Small intestine (tissue), 16 donors: ENCODE measurements around the gene PSMC3IP. TPM values are rescaled to one million over a fixed set of nuclear protein-coding genes. Genes with fewer than 3 reads are reported as not detected.
"Not testable (repeated sequence)": the region's sequence is repeated elsewhere in the genome, so short reads cannot be mapped to it uniquely, and the experiment has no call there.

ENCODE experiments used
- DNase-seq, 2 donors: peaks; one replicate each; pipeline versions ENCODE4 v3.0.0 to v3.0.0-alpha.2; 2013
- FAIRE-seq: peaks from 2 replicates; lab custom pipeline; 2012; peaks lifted over from hg19 to GRCh38; lab: Jason Lieb, UNC
- H3K27ac ChIP-seq, 3 donors: one replicate each; pipeline ENCODE4 v1.5.1; 2013; ENCODE audit warnings: low read length in 2 of 3, mild to moderate bottlenecking in 2 of 3, control low read depth in 1 of 3, inconsistent platforms in 1 of 3, low read depth in 1 of 3, moderate library complexity in 1 of 3
- H3K27me3 ChIP-seq, 3 donors: one replicate each; pipeline ENCODE4 v1.6.1; 2013; ENCODE audit warnings: low read length in 3 of 3, inconsistent platforms in 1 of 3; ENCODE audit not compliant: control insufficient read depth in 3 of 3, insufficient read depth in 3 of 3
- H3K36me3 ChIP-seq, 3 donors: one replicate each; pipeline ENCODE4 v1.6.1; 2013; ENCODE audit warnings: low read length in 3 of 3, inconsistent platforms in 1 of 3, low read depth in 1 of 3, mild to moderate bottlenecking in 1 of 3, moderate library complexity in 1 of 3; ENCODE audit not compliant: control insufficient read depth in 3 of 3, insufficient read depth in 2 of 3
- H3K4me1 ChIP-seq, 3 donors: one replicate each; pipeline ENCODE4 v1.6.1; 2013; ENCODE audit warnings: low read length in 2 of 3, inconsistent platforms in 1 of 3, low read depth in 1 of 3, mild to moderate bottlenecking in 1 of 3, moderate library complexity in 1 of 3; ENCODE audit not compliant: control insufficient read depth in 3 of 3, insufficient read depth in 2 of 3
- H3K4me3 ChIP-seq, 3 donors: one replicate each; pipeline ENCODE4 v1.5.1; 2013; ENCODE audit warnings: low read length in 3 of 3, control low read depth in 1 of 3, inconsistent platforms in 1 of 3, low read depth in 1 of 3, mild to moderate bottlenecking in 1 of 3, moderate library complexity in 1 of 3
- H3K9me3 ChIP-seq, 2 donors: one replicate each; pipeline ENCODE4 v1.6.1; 2013; ENCODE audit warnings: low read depth in 1 of 2, low read length in 1 of 2; ENCODE audit not compliant: control insufficient read depth in 2 of 2, insufficient read depth in 1 of 2
- WGBS, 3 donors: extraction: QIAGEN DNeasy Blood & Tissue Kit; methylation state at CpG; one replicate each; pipeline ENCODE4 v1.1.7; 2013; 5-methylcytosine and 5-hydroxymethylcytosine counted together
- long read RNA-seq, 10 donors: transcript quantifications; one replicate each; lab custom pipeline, GENCODE V29; 2026
- polyA plus RNA-seq, 4 donors: library from polyadenylated mRNA; stranded (reverse) in 3 of 4; unstranded in 1 of 4; fragments of 200-250 nt in 3 of 4; fragments of 120-200 nt in 1 of 4; gene quantifications; one replicate each; pipeline versions ENCODE4 v1.2.1 to v1.2.3, GENCODE V29; 2013
- donor health status: healthy with polysubstance abuse.
- donor health status: control.
- donor health status: control.
- donor health status: Bipolar disorder and iron deficiency.
- donor health status: healthy.

The PSMC3IP gene
- 1 to 10 TPM in 3 of 4 donors, under 1 TPM in 1; 0.89 to 5.7 (median 3.5) TPM for polyA plus RNA-seq
- long read RNA-seq, donor 1 = 0 reads
- long read RNA-seq, donor 2 = 0 reads
- long read RNA-seq, donor 3, partial matches to known transcripts = 0 of 3 reads
- long read RNA-seq, donor 3, other reads (novel, unspliced or antisense) = 0 of 3 reads
- long read RNA-seq, donor 4 = 0 reads
- long read RNA-seq, donor 5, partial matches to known transcripts = 17 of 17 reads
- long read RNA-seq, donor 5, other reads (novel, unspliced or antisense) = 0 of 17 reads
- long read RNA-seq, donor 6, partial matches to known transcripts = 0 of 1 reads
- long read RNA-seq, donor 6, other reads (novel, unspliced or antisense) = 0 of 1 reads
- long read RNA-seq, donor 7, partial matches to known transcripts = 0 of 3 reads
- long read RNA-seq, donor 7, other reads (novel, unspliced or antisense) = 0 of 3 reads
- long read RNA-seq, donor 8 = 0 reads
- long read RNA-seq, donor 9 = 0 reads
- long read RNA-seq, donor 10, partial matches to known transcripts = 0 of 1 reads
- long read RNA-seq, donor 10, other reads (novel, unspliced or antisense) = 0 of 1 reads

GRCh38 chr17:42577532-42578281 is at the start of gene PSMC3IP:
Gene PSMC3IP, minus strand, starts transcription at chr17:42577729. Its CDS starts 43 bp downstream, at chr17:42577686.
- Histone ChIP-seq H3K36me3 (peaks cover 0 to 57% (median 26%) of the 10 kb centered on the region in 3 donors), H3K27me3 (no peaks in the 10 kb centered on the region), H3K4me3 (peak within 1 kb of the TSS; percentile 46 to 79 (median 66)), H3K9me3 (no peaks in the 10 kb centered on the region), H3K27ac (peak within 1 kb of the TSS; percentile 60 to 90 (median 73)), H3K4me1 (peaks cover 0 to 14% (median 0%) of the 10 kb centered on the region in 3 donors)
- FAIRE-seq = no peak
- DNase-seq = peak; percentile 96
- 0 to 1% (median 0%) methylated on average over 50 to 52 of the region's 52 CpGs for WGBS, 3 donors

GRCh38 chr17:42623732-42624596 is 46.4 kb upstream of the PSMC3IP start:
- Histone ChIP-seq H3K27me3 (no peaks in the 10 kb centered on the region), H3K27ac (peak overlapping the region in 2 of 3 donors; percentile 61 to 69), H3K9me3 (no peaks in the 10 kb centered on the region), H3K4me1 (peaks cover 0 to under 1% (median 0%) of the 10 kb centered on the region in 3 donors), H3K4me3 (no peak overlapping the region), H3K36me3 (no peaks in the 10 kb centered on the region)
- FAIRE-seq (no peak), DNase-seq (peak; percentile 50 to 95)
- 42 to 69% (median 62%) methylated on average over 7 of the region's 7 CpGs for WGBS, 3 donors

- Histone ChIP-seq H3K36me3 (no peaks in the 10 kb centered on the region), H3K4me1 (peaks cover 0 to 5% (median 0%) of the 10 kb centered on the region in 3 donors), H3K27ac (no peak overlapping the region), H3K4me3 (no peak overlapping the region), H3K9me3 (no peaks in the 10 kb centered on the region), H3K27me3 (no peaks in the 10 kb centered on the region)
- DNase-seq (no peak), FAIRE-seq (no peak)
- 87 to 96% (median 95%) methylated on average over 2 of the region's 2 CpGs for WGBS, 3 donors
These were observed 45.7 kb upstream of the PSMC3IP start for GRCh38 chr17:42623271-42623670.

- H3K36me3 ChIP-seq, H3K27me3 ChIP-seq, H3K9me3 ChIP-seq, H3K4me3 ChIP-seq, H3K27ac ChIP-seq, FAIRE-seq, H3K4me1 ChIP-seq, DNase-seq: not testable (repeated sequence)
- 87 to 91% (median 90%) methylated on average over 3 of the region's 3 CpGs for WGBS, 3 donors
These were observed 44.5 kb upstream of the PSMC3IP start for GRCh38 chr17:42621987-42622386.

GRCh38 chr17:42618442-42619150 is 41.1 kb upstream of the PSMC3IP start:
- Histone ChIP-seq H3K4me1 (peaks cover 0 to 5% (median 0%) of the 10 kb centered on the region in 3 donors), H3K27ac (peak overlapping the region in 1 of 3 donors; percentile 14), H3K36me3 (peaks cover 8 to 23% (median 9%) of the 10 kb centered on the region in 3 donors), H3K4me3 (no peak overlapping the region), H3K9me3 (no peaks in the 10 kb centered on the region), H3K27me3 (no peaks in the 10 kb centered on the region)
- FAIRE-seq (no peak), DNase-seq (peak; percentile 34 to 76)
- WGBS, 3 donors = 15 to 26% (median 19%) methylated on average over 9 of the region's 9 CpGs

GRCh38 chr17:42617956-42618431 is 40.5 kb upstream of the PSMC3IP start:
- peaks cover 0 to 5% (median 0%) of the 10 kb centered on the region in 3 donors for H3K4me1 ChIP-seq
- no peak for FAIRE-seq
- H3K4me3 ChIP-seq = no peak overlapping the region
- 61 to 72% (median 71%) methylated on average over 4 of the region's 4 CpGs for WGBS, 3 donors
- peak overlapping the region in 1 of 3 donors; percentile 4 for H3K27ac ChIP-seq
- no peaks in the 10 kb centered on the region for H3K9me3 ChIP-seq
- no peak for DNase-seq
- H3K36me3 ChIP-seq = peaks cover 8 to 29% (median 15%) of the 10 kb centered on the region in 3 donors
- no peaks in the 10 kb centered on the region for H3K27me3 ChIP-seq

GRCh38 chr17:42613699-42614295 is 36.3 kb upstream of the PSMC3IP start:
- DNase-seq (no peak), FAIRE-seq (no peak)
- no peak overlapping the region for H3K27ac ChIP-seq
- peaks cover 10 to 45% (median 15%) of the 10 kb centered on the region in 3 donors for H3K36me3 ChIP-seq
- no peak overlapping the region for H3K4me3 ChIP-seq
- H3K9me3 ChIP-seq = no peaks in the 10 kb centered on the region
- peaks cover 0 to 10% (median 2%) of the 10 kb centered on the region in 3 donors for H3K4me1 ChIP-seq
- 95 to 98% (median 96%) methylated on average over 17 of the region's 17 CpGs for WGBS, 3 donors
- H3K27me3 ChIP-seq = no peaks in the 10 kb centered on the region
